HepG2 (cell line): ENCODE measurements around the gene SLC4A11. TPM values are rescaled to one million over a fixed set of nuclear protein-coding genes. Genes with fewer than 3 reads are reported as not detected.

ENCODE experiments used
- ATAC-seq: fragments of 200-7000 bp; cut with Tn5 transposase; 3 replicates; pipeline ENCODE4 v1.9.1; 2020; ENCODE audit warnings: mild to moderate bottlenecking, moderate library complexity
- BruUV-seq: library from RNA; stranded (reverse); fragments of 400-500 nt; replicated peaks from 2 replicates; lab custom pipeline; 2021; lab: Mats Ljungman, UMichigan
- CTCF ChIA-PET: fragments of 300-600 bp; formaldehyde crosslinking; extraction: SDS; loops from one replicate; lab custom pipeline; 2021; ENCODE audit warnings: low total read pairs, inconsistent platforms, low intra/inter-chr PET ratio; lab: Yijun Ruan, JAX
- POLR2A ChIA-PET: fragments of 350-600 bp; sonication (Branson Sonifier 250); formaldehyde crosslinking; loops from one replicate; lab custom pipeline; 2020; ENCODE audit warnings: antibody characterized with exemption, inconsistent platforms; lab: Yijun Ruan, JAX
- DNase-seq: peaks from one replicate; pipeline ENCODE4 v3.0.0-alpha.2; 2015; ENCODE audit warnings: low spot score
- FAIRE-seq: peaks from 3 replicates; lab custom pipeline; 2011; peaks lifted over from hg19 to GRCh38; lab: Jason Lieb, UNC
- H2AFZ ChIP-seq: one replicate; pipeline ENCODE4 v1.6.1; 2011; ENCODE audit warnings: low read length, inconsistent platforms
- H3K27ac ChIP-seq: fragments of 300-600 bp; 3 replicates; pipeline ENCODE4 v1.8.0; 2011; ENCODE audit warnings: mixed run types, mild to moderate bottlenecking, mixed read lengths, low read length, inconsistent platforms; ENCODE audit not compliant: insufficient read depth; ENCODE audit errors: extremely low read length
- H3K27me3 ChIP-seq, 2 experiments: fragments of 200-600 bp in 1 of 2; 2 replicates in 1 of 2; 3 replicates in 1 of 2; pipeline versions ENCODE4 v1.6.0 to v1.8.0; 2011; ENCODE audit warnings: low read length in 2 of 2, mild to moderate bottlenecking in 2 of 2, moderate library complexity in 2 of 2, inconsistent platforms in 1 of 2; ENCODE audit not compliant: insufficient read depth in 2 of 2, control insufficient read depth in 1 of 2
- H3K36me3 ChIP-seq, 2 experiments: fragments of 200-600 bp in 1 of 2; replicated peaks in 1 of 2; 2 replicates in 1 of 2; 3 replicates in 1 of 2; pipeline versions ENCODE4 v1.5.1 to v1.8.0; 2011; ENCODE audit warnings: low read length in 2 of 2, inconsistent platforms in 1 of 2; ENCODE audit not compliant: insufficient read depth in 2 of 2, control insufficient read depth in 1 of 2
- H3K4me1 ChIP-seq: 2 replicates; pipeline ENCODE4 v1.5.1; 2012; ENCODE audit warnings: low read length, inconsistent platforms; ENCODE audit not compliant: insufficient read depth
- H3K4me2 ChIP-seq: 2 replicates; pipeline ENCODE4 v1.6.0; 2011; ENCODE audit warnings: low read depth, low read length, inconsistent platforms
- H3K4me3 ChIP-seq, 3 experiments: fragments of 200-600 bp in 1 of 3; sonication (generic), shearing (Covaris generic) in 1 of 3; replicated peaks in 1 of 3; 2 replicates each; pipeline ENCODE4 v1.5.1; 2011 to 2016; ENCODE audit warnings: low read length in 3 of 3, inconsistent platforms in 2 of 3, low read depth in 2 of 3, mild to moderate bottlenecking in 2 of 3, control low read depth in 1 of 3, mixed read lengths in 1 of 3; ENCODE audit not compliant: insufficient read depth in 1 of 3
- H3K79me2 ChIP-seq: one replicate; pipeline ENCODE4 v1.6.1; 2011; ENCODE audit warnings: low read length, inconsistent platforms; ENCODE audit not compliant: insufficient read depth
- H3K9ac ChIP-seq: 2 replicates; pipeline ENCODE4 v1.6.0; 2011; ENCODE audit warnings: mild to moderate bottlenecking, low read depth, low read length, inconsistent platforms; ENCODE audit not compliant: insufficient read depth
- H3K9me3 ChIP-seq: 2 replicates; pipeline ENCODE4 v1.5.1; 2012; ENCODE audit warnings: mild to moderate bottlenecking, low read length
- H4K20me1 ChIP-seq: 2 replicates; pipeline ENCODE4 v1.6.0; 2011; ENCODE audit warnings: inconsistent platforms, mild to moderate bottlenecking, low read length, moderate library complexity; ENCODE audit not compliant: insufficient read depth
- FOXC1 ChIP-seq: sonication (generic); formaldehyde crosslinking; IDR thresholded peaks from 2 replicates; pipeline ENCODE4 v1.8.0; 2022; ENCODE audit warnings: mild to moderate bottlenecking, missing genetic modification reagents, borderline replicate concordance
- HIVEP1 ChIP-seq: sonication (generic); formaldehyde crosslinking; IDR thresholded peaks from 2 replicates; pipeline ENCODE4 v1.4.0; 2020; ENCODE audit warnings: mild to moderate bottlenecking, missing genetic modification reagents
- MEIS2 ChIP-seq: sonication (generic); formaldehyde crosslinking; IDR thresholded peaks from 2 replicates; pipeline ENCODE4 v1.9.0; 2021; ENCODE audit warnings: mild to moderate bottlenecking, missing genetic modification reagents
- MTF2 ChIP-seq: sonication (generic); formaldehyde crosslinking; IDR thresholded peaks from 2 replicates; pipeline ENCODE4 v1.5.0; 2020; ENCODE audit warnings: missing genetic modification reagents, borderline replicate concordance
- NFIC ChIP-seq: IDR thresholded peaks from 2 replicates; pipeline ENCODE4 v1.6.1; 2012; ENCODE audit warnings: mild to moderate bottlenecking, low read length, inconsistent platforms
- NFKBIZ ChIP-seq: IDR thresholded peaks from 2 replicates; pipeline ENCODE4 v1.6.1; 2018; ENCODE audit warnings: missing genetic modification reagents, missing compliant biosample characterization
- SMAD9 ChIP-seq: sonication (generic); formaldehyde crosslinking; IDR thresholded peaks from 2 replicates; pipeline ENCODE4 v1.5.1; 2020; ENCODE audit warnings: mild to moderate bottlenecking, missing genetic modification reagents
- STAT5B ChIP-seq: sonication (generic); formaldehyde crosslinking; IDR thresholded peaks from 2 replicates; pipeline ENCODE4 v1.4.0; 2020; ENCODE audit warnings: missing genetic modification reagents
- YEATS2 ChIP-seq: sonication (generic); formaldehyde crosslinking; IDR thresholded peaks from 2 replicates; pipeline ENCODE4 v1.4.0; 2020; ENCODE audit warnings: missing genetic modification reagents, borderline replicate concordance
- ZBTB4 ChIP-seq: sonication (generic); formaldehyde crosslinking; IDR thresholded peaks from 2 replicates; pipeline ENCODE4 v1.4.0; 2020; ENCODE audit warnings: missing genetic modification reagents, mild to moderate bottlenecking, borderline replicate concordance
- ZNF564 ChIP-seq: sonication (generic); formaldehyde crosslinking; IDR thresholded peaks from 2 replicates; pipeline ENCODE4 v1.8.1; 2023; ENCODE audit warnings: mild to moderate bottlenecking, missing genetic modification reagents
- ZNF605 ChIP-seq: sonication (generic); formaldehyde crosslinking; IDR thresholded peaks from 2 replicates; pipeline ENCODE4 v1.8.0; 2022; ENCODE audit warnings: mild to moderate bottlenecking, missing genetic modification reagents
- ZNF629 ChIP-seq: sonication (generic); formaldehyde crosslinking; conservative IDR thresholded peaks from 2 replicates; pipeline ENCODE4 v1.5.0; 2020; ENCODE audit warnings: missing genetic modification reagents
- ZSCAN31 ChIP-seq: sonication (generic); formaldehyde crosslinking; IDR thresholded peaks from 2 replicates; pipeline ENCODE4 v1.5.0; 2020; ENCODE audit warnings: low read depth, mild to moderate bottlenecking, missing genetic modification reagents
- WGBS: methylation state at CpG from one replicate; pipeline ENCODE4 v1.1.6; 2017; ENCODE audit warnings: low lambda C conversion rate; 5-methylcytosine and 5-hydroxymethylcytosine counted together
- in situ Hi-C: cut with HindIII; loops from 2 replicates; pipeline ENCODE4 v1.10.0; 2017; ENCODE audit warnings: low pct_unique_long_range_greater_than_20kb; ENCODE audit not compliant: extremely low pct_ligation_motif_present
- intact Hi-C: fragments of 100-400 bp; cut with micrococcal nuclease; formaldehyde crosslinking; loops from one replicate; pipeline ENCODE4 v1.10.0; 2022; ENCODE audit not compliant: unreplicated experiment
- polyA plus RNA-seq, 8 experiments: library from polyadenylated mRNA; depleted of rRNA in 3 of 8; stranded (reverse) in 7 of 8; unstranded in 1 of 8; fragments of >200 nt; fragmentation: Illumina TruSeq in 4 of 8; extraction: Trizol in 4 of 8; gene quantifications; 2 replicates each; pipeline versions ENCODE4 v1.2.1 to v1.2.3, GENCODE V29; 2011 to 2016; ENCODE audit warnings: low read depth in 4 of 8, missing spikeins in 1 of 8, mixed read lengths in 1 of 8; ENCODE audit not compliant: insufficient read depth in 1 of 8
- total RNA-seq, 5 experiments: library from RNA; depleted of rRNA; stranded (reverse); fragments of >200 nt; fragmentation: Illumina TruSeq; extraction: Trizol; gene quantifications; 2 replicates each; pipeline ENCODE4 v1.2.3, GENCODE V29; 2016; ENCODE audit warnings: low read depth in 1 of 5
- TF ChIP-seq, protein P1 (sequence below): sonication (generic); formaldehyde crosslinking; IDR thresholded peaks from 2 replicates; pipeline ENCODE4 v1.5.0; 2020; ENCODE audit warnings: mild to moderate bottlenecking, missing genetic modification reagents
- TF ChIP-seq, protein P2 (sequence below): sonication (generic); formaldehyde crosslinking; IDR thresholded peaks from 2 replicates; pipeline ENCODE4 v1.5.1; 2020; ENCODE audit warnings: mild to moderate bottlenecking, missing genetic modification reagents, moderate library complexity

The SLC4A11 gene
- total and polyA plus RNA-seq, 2 of the 13 experiments (the other 11 are each of a cell fraction or from before 2014, with no cell fraction given): 3.9 to 27.0 TPM

- TF ChIP-seq, protein P1, sequence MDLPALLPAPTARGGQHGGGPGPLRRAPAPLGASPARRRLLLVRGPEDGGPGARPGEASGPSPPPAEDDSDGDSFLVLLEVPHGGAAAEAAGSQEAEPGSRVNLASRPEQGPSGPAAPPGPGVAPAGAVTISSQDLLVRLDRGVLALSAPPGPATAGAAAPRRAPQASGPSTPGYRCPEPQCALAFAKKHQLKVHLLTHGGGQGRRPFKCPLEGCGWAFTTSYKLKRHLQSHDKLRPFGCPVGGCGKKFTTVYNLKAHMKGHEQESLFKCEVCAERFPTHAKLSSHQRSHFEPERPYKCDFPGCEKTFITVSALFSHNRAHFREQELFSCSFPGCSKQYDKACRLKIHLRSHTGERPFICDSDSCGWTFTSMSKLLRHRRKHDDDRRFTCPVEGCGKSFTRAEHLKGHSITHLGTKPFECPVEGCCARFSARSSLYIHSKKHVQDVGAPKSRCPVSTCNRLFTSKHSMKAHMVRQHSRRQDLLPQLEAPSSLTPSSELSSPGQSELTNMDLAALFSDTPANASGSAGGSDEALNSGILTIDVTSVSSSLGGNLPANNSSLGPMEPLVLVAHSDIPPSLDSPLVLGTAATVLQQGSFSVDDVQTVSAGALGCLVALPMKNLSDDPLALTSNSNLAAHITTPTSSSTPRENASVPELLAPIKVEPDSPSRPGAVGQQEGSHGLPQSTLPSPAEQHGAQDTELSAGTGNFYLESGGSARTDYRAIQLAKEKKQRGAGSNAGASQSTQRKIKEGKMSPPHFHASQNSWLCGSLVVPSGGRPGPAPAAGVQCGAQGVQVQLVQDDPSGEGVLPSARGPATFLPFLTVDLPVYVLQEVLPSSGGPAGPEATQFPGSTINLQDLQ (CRISPR knock-in tag): no peak
- TF ChIP-seq SMAD9 (CRISPR knock-in tag): no peak
- peak; percentile 22; the same call in 1 of the 2 replicates for TF ChIP-seq ZNF629
- TF ChIP-seq FOXC1 (CRISPR knock-in tag): no peak
- no peak for TF ChIP-seq MEIS2 (CRISPR knock-in tag)
- no peak for TF ChIP-seq MTF2 (CRISPR knock-in tag)
- TF ChIP-seq STAT5B (CRISPR knock-in tag): 0 out of 2 replicates have a peak, but pooled peaks have one; percentile 42
- TF ChIP-seq NFKBIZ (CRISPR knock-in tag): no peak
Observed at GRCh38 chr20:3250091-3250504, 11.1 kb upstream of the SLC4A11 start (continued).

GRCh38 chr20:3248993-3249347, 10.0 kb upstream of the SLC4A11 start:
- ChIA-PET POLR2A (interaction anchor here (0.6 to 7.9 kb wide), 3 partner anchors 28 to 40 kb away, joined by 3 to 110 read pairs (median 3); partner anchors contain the start of gene ITPA), CTCF (interaction anchor here (3.7 kb wide), 1 partner anchor 30 kb away, joined by 86 read pairs; no protein-coding TSS in a partner anchor)
- Histone ChIP-seq H2AFZ (no peak overlapping the region), H3K4me1 (peaks cover 42% of the 10 kb centered on the region), H4K20me1 (no peaks in the 10 kb centered on the region), H3K79me2 (no peaks in the 10 kb centered on the region), H3K4me2 (peak overlapping the region; percentile 68), H3K27ac (no peak overlapping the region), H3K9me3 (no peaks in the 10 kb centered on the region), H3K9ac (no peak overlapping the region), H3K4me3 (peak overlapping the region; percentile 20 to 61 (median 35); a peak in 5 of 6 replicates), H3K27me3 (peaks cover 1 to 11% of the 10 kb centered on the region in 2 experiments; a peak in 2 of 5 replicates), H3K36me3 (no peaks in the 10 kb centered on the region; a peak in 2 of 5 replicates)
- WGBS: 59% methylated on average over 18 of the region's 18 CpGs
- ATAC-seq (no peak; the same call in 2 of the 3 replicates), DNase-seq (no peak), FAIRE-seq (no peak)
- intact Hi-C loops: loop anchor here (10.0 kb wide), 1 partner anchor 84 kb away; no protein-coding TSS in a partner anchor
- BruUV-seq: no TSS peak
- in situ Hi-C loops: no loop called here
- peak; percentile 23; the same call in 1 of the 2 replicates for TF ChIP-seq YEATS2 (CRISPR knock-in tag)
- TF ChIP-seq ZBTB4 (CRISPR knock-in tag): peak; percentile 9; the same call in 1 of the 2 replicates
- TF ChIP-seq, protein P2, sequence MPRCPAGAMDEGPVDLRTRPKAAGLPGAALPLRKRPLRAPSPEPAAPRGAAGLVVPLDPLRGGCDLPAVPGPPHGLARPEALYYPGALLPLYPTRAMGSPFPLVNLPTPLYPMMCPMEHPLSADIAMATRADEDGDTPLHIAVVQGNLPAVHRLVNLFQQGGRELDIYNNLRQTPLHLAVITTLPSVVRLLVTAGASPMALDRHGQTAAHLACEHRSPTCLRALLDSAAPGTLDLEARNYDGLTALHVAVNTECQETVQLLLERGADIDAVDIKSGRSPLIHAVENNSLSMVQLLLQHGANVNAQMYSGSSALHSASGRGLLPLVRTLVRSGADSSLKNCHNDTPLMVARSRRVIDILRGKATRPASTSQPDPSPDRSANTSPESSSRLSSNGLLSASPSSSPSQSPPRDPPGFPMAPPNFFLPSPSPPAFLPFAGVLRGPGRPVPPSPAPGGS (CRISPR knock-in tag): no peak
- TF ChIP-seq ZNF564 (CRISPR knock-in tag): 0 out of 2 replicates have a peak, but pooled peaks have one; percentile 12
- TF ChIP-seq ZNF605 (CRISPR knock-in tag): 0 out of 2 replicates have a peak, but pooled peaks have one; percentile 38
- 0 out of 2 replicates have a peak, but pooled peaks have one; percentile 10 for TF ChIP-seq HIVEP1 (CRISPR knock-in tag)
- 0 out of 2 replicates have a peak, but pooled peaks have one; percentile 16 for TF ChIP-seq ZSCAN31 (CRISPR knock-in tag)
- no peak for TF ChIP-seq NFIC
